ENCODE results near the gene TRAK1. TPM values are rescaled to one million over a fixed set of nuclear protein-coding genes. Genes with fewer than 3 reads are reported as not detected.

TRAK1 gene
- polyA plus RNA-seq, 3 donors, result 6.6 to 40.8 (median 7.0) TPM

DNA sequence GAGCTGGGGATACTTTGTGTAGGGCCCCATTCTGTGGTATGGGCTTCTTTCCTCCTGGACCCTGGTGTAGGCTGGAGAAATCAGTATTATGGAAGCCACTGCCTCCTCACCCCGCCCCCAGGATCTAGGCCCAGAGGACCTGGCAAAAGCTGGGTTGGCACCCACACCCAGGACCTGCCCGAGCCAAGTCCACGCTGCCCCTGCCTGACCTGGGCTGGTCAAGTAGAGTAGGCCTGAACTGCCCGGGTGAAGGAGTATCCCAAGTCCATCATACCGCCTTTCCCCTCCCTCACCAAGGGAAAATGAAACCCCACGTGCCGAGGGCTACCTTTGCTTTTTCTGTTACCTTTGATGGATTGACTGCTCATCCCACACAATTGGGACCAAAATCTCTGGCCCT lies 37.7 kb upstream of the TRAK1 start:
- Mint-ChIP-seq H3K9me3 (peaks cover 0 to 3% (median 0%) of the 10 kb centered on the region in 7 donors), H3K27me3 (ENCODE audit: low read depth in 3 of 3) (no peaks in the 10 kb centered on the region), H3K27ac (peak overlapping the region in 1 of 7 donors; percentile 61), H3K4me1 (peaks cover 21% of the 10 kb centered on the region), H3K4me3 (no peak overlapping the region), H3K36me3 (peaks cover 11 to 18% of the 10 kb centered on the region in 2 donors)
- H3K9me3 ChIP-seq (replicated peaks in 1 of 2; ENCODE audit: control insufficient read depth in 1 of 2, insufficient read depth in 1 of 2, low read length in 2 of 2), result no peaks in the 10 kb centered on the region
- H3K4me3 ChIP-seq (replicated peaks in 1 of 3; ENCODE audit: low read depth in 2 of 3, low read length in 3 of 3), result no peak overlapping the region
- H3K79me2 ChIP-seq (ENCODE audit: insufficient read depth, low read length), result peaks cover 92% of the 10 kb centered on the region
- TF ChIP-seq, protein P1, sequence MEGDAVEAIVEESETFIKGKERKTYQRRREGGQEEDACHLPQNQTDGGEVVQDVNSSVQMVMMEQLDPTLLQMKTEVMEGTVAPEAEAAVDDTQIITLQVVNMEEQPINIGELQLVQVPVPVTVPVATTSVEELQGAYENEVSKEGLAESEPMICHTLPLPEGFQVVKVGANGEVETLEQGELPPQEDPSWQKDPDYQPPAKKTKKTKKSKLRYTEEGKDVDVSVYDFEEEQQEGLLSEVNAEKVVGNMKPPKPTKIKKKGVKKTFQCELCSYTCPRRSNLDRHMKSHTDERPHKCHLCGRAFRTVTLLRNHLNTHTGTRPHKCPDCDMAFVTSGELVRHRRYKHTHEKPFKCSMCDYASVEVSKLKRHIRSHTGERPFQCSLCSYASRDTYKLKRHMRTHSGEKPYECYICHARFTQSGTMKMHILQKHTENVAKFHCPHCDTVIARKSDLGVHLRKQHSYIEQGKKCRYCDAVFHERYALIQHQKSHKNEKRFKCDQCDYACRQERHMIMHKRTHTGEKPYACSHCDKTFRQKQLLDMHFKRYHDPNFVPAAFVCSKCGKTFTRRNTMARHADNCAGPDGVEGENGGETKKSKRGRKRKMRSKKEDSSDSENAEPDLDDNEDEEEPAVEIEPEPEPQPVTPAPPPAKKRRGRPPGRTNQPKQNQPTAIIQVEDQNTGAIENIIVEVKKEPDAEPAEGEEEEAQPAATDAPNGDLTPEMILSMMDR (IDR thresholded peaks at IDR 0.05), result no peak
- intact Hi-C loops (cut with micrococcal nuclease), result no loop called here
- H3K27ac ChIP-seq (ENCODE audit: low read depth in 1 of 2, low read length in 2 of 2), result peak overlapping the region in 1 of 2 donors; percentile 36
- no peaks in the 10 kb centered on the region for H3K27me3 ChIP-seq (ENCODE audit: control insufficient read depth in 2 of 2, insufficient read depth in 2 of 2, low read length in 2 of 2)
- no peaks in the 10 kb centered on the region for H3K36me3 ChIP-seq (replicated peaks in 1 of 2; ENCODE audit: control insufficient read depth in 1 of 2, insufficient read depth in 2 of 2, low read length in 2 of 2)
- WGBS (ENCODE audit: insufficient coverage), result 98% methylated on average over 6 of the region's 7 CpGs
- DNase-seq, result no peak
- no peak overlapping the region for H2AFZ ChIP-seq (ENCODE audit: insufficient read depth, low read depth, low read length, poor library complexity, severe bottlenecking)
- H3K9ac ChIP-seq (ENCODE audit: insufficient read depth, low read length, poor library complexity, severe bottlenecking), result no peak overlapping the region
- peaks cover 0 to 2% of the 10 kb centered on the region in 2 donors for H3K4me1 ChIP-seq (ENCODE audit: control insufficient read depth in 1 of 2, insufficient read depth in 2 of 2, low read length in 2 of 2)
- H3K4me2 ChIP-seq (replicated peaks; ENCODE audit: extremely low read depth, low read length, poor library complexity, severe bottlenecking), result no peak overlapping the region
- H4K20me1 ChIP-seq (ENCODE audit: insufficient read depth, low read length), result peaks cover 93% of the 10 kb centered on the region

DNA sequence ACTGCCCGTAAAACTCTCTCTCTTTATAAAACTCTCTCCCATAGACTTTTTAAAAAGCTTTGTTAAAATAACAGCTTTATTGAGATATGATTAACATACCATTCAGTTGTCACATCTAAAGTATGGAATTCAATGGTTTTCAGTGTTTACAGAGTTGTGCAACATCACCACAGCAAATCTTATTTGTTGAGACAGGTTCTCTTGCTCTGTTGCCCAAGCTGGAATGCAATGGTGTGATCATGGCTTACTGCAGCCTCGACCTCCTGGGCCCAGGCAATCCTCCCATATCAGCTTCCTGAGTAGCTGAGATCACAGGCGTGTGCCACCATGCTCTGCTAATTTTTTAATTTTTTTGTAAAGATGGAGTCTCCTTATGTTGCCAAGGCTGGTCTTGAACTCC lies 35.9 kb upstream of the TRAK1 start:
- Histone ChIP-seq H4K20me1 (ENCODE audit: insufficient read depth, low read length) (peaks cover 92% of the 10 kb centered on the region), H3K9me3 (replicated peaks in 1 of 2; ENCODE audit: control insufficient read depth in 1 of 2, insufficient read depth in 1 of 2, low read length in 2 of 2) (no peaks in the 10 kb centered on the region), H3K9ac (ENCODE audit: insufficient read depth, low read length, poor library complexity, severe bottlenecking) (no peak overlapping the region), H3K36me3 (replicated peaks in 1 of 2; ENCODE audit: control insufficient read depth in 1 of 2, insufficient read depth in 2 of 2, low read length in 2 of 2) (no peaks in the 10 kb centered on the region), H2AFZ (ENCODE audit: insufficient read depth, low read depth, low read length, poor library complexity, severe bottlenecking) (no peak overlapping the region), H3K4me3 (replicated peaks in 1 of 3; ENCODE audit: low read depth in 2 of 3, low read length in 3 of 3) (no peak overlapping the region), H3K79me2 (ENCODE audit: insufficient read depth, low read length) (peaks cover 93% of the 10 kb centered on the region), H3K4me2 (replicated peaks; ENCODE audit: extremely low read depth, low read length, poor library complexity, severe bottlenecking) (no peak overlapping the region), H3K4me1 (ENCODE audit: control insufficient read depth in 1 of 2, insufficient read depth in 2 of 2, low read length in 2 of 2) (peaks cover 0 to under 1% of the 10 kb centered on the region in 2 donors), H3K27me3 (ENCODE audit: control insufficient read depth in 2 of 2, insufficient read depth in 2 of 2, low read length in 2 of 2) (no peaks in the 10 kb centered on the region), H3K27ac (ENCODE audit: low read depth in 1 of 2, low read length in 2 of 2) (no peak overlapping the region)
- intact Hi-C loops (cut with micrococcal nuclease), result no loop called here
- no peak for DNase-seq
- H3K27me3 Mint-ChIP-seq (ENCODE audit: low read depth in 3 of 3), result no peaks in the 10 kb centered on the region
- no peak overlapping the region for H3K4me3 Mint-ChIP-seq
- peaks cover 0 to 3% (median 0%) of the 10 kb centered on the region in 7 donors for H3K9me3 Mint-ChIP-seq
- TF ChIP-seq, protein P1 (IDR thresholded peaks at IDR 0.05), result no peak
- H3K4me1 Mint-ChIP-seq, result peaks cover 22% of the 10 kb centered on the region
- peaks cover 12 to 18% of the 10 kb centered on the region in 2 donors for H3K36me3 Mint-ChIP-seq
- peak overlapping the region in 3 of 7 donors; percentile 28 to 71 (median 50) for H3K27ac Mint-ChIP-seq
- WGBS (ENCODE audit: insufficient coverage), result 80% methylated on average over 2 of the region's 3 CpGs

All from CD14-positive monocyte (primary cell).